Naive thymus-derived CD8-positive, alpha-beta T cell (primary cell): ENCODE data around the gene ESR2. TPM values are rescaled to one million over a fixed set of nuclear protein-coding genes. Genes with fewer than 3 reads are reported as not detected.

ENCODE experiments used
- ATAC-seq, 2 donors: fragments of 150-1000 bp; cut with Tn5 transposase in 1 of 2; sonication (Bioruptor Pico), chemical (Tn5 transposase) in 1 of 2; 1 replicate in 1 of 2; 2 replicates in 1 of 2; pipeline ENCODE4 v1.10.0; 2021; ENCODE audit warnings: mild to moderate bottlenecking in 2 of 2, moderate library complexity in 2 of 2
- POLR2A ChIA-PET: fragments of 350-600 bp; sonication (Branson Sonifier 250); formaldehyde crosslinking; loops from one replicate; lab custom pipeline; 2021; ENCODE audit warnings: antibody characterized with exemption; lab: Charles Lee
- DNase-seq, 10 donors: peaks; one replicate each; pipeline versions ENCODE4 v3.0.0 to v3.0.0-alpha.2; 2020 to 2022
- H3K27ac Mint-ChIP-seq, 10 donors: one replicate each; pipeline ENCODE4 v1.8.0; 2020 to 2022; ENCODE audit warnings: mild to moderate bottlenecking in 10 of 10, mixed read lengths in 10 of 10, moderate library complexity in 4 of 10, inconsistent platforms in 1 of 10
- H3K27me3 Mint-ChIP-seq, 5 donors: one replicate each; pipeline ENCODE4 v1.8.0; 2021 to 2022; ENCODE audit warnings: mixed read lengths in 5 of 5
- H3K36me3 Mint-ChIP-seq, 3 donors: one replicate each; pipeline ENCODE4 v1.8.0; 2020 to 2022; ENCODE audit warnings: mixed read lengths in 3 of 3, mild to moderate bottlenecking in 2 of 3, inconsistent platforms in 1 of 3
- H3K4me1 Mint-ChIP-seq, 4 donors: one replicate each; pipeline ENCODE4 v1.8.0; 2021 to 2022; ENCODE audit warnings: mixed read lengths in 4 of 4
- H3K4me3 Mint-ChIP-seq, 10 donors: one replicate each; pipeline ENCODE4 v1.8.0; 2020 to 2022; ENCODE audit warnings: mild to moderate bottlenecking in 10 of 10, mixed read lengths in 10 of 10, moderate library complexity in 6 of 10, inconsistent platforms in 1 of 10
- H3K9me3 Mint-ChIP-seq, 9 donors: one replicate each; pipeline ENCODE4 v1.8.0; 2020 to 2022; ENCODE audit warnings: mixed read lengths in 9 of 9, mild to moderate bottlenecking in 3 of 9, inconsistent platforms in 1 of 9, moderate library complexity in 1 of 9
- polyA plus RNA-seq, 3 donors: library from polyadenylated mRNA; unstranded; fragments of 300-500 nt; fragmentation: Illumina TruSeq; gene quantifications; one replicate each; pipeline ENCODE4 v1.2.3, GENCODE V29; 2021
- total RNA-seq, 8 experiments: library from RNA in 2 of 8; stranded (reverse) in 2 of 8; gene quantifications; one replicate each; pipeline ENCODE4 v1.2.3 and lab custom pipeline; 2021 to 2026

The ESR2 gene
- total and polyA plus RNA-seq, 5 experiments from 2014 or later: 0.16 to 0.41 (median 0.29) TPM; not detected in 2

GRCh38 chr14:64298773-64299172 lies 4.6 kb upstream of the ESR2 start:
- H3K4me3 Mint-ChIP-seq: no peak overlapping the region
- H3K27ac Mint-ChIP-seq: no peak overlapping the region
- H3K36me3 Mint-ChIP-seq: no peaks in the 10 kb centered on the region
- no peak for DNase-seq
- no peak for ATAC-seq
- POLR2A ChIA-PET: interaction anchor here (0.6 kb wide), 1 partner anchor 115 kb away, joined by 3 read pairs; no protein-coding TSS in a partner anchor
- no peaks in the 10 kb centered on the region for H3K9me3 Mint-ChIP-seq
- peaks cover 1 to 18% (median 12%) of the 10 kb centered on the region in 4 donors for H3K4me1 Mint-ChIP-seq
- H3K27me3 Mint-ChIP-seq: peaks cover 1 to 34% (median 13%) of the 10 kb centered on the region in 5 donors

DNA sequence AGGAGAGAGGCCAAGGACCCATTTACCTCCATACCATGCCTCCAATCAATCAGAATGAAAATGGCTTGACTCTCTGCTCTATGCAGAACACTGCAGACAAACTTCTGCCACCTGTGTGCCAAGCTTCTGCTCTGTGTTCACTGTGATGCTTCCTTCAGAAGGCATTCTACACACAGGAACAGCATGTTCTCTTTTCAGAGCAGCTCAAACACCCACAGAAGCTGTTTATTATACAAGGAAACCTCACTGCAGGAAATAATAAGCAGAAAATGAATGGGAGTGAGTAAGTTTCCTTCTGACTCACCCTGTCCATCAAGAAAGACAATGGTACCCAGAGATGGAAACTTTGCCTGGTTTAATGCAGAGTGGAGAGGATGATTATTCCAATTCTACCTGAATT lies 2.4 kb upstream of the ESR2 start:
- Mint-ChIP-seq H3K27me3 (peaks cover 0 to 42% (median 15%) of the 10 kb centered on the region in 5 donors), H3K4me1 (peaks cover 0 to 19% (median 17%) of the 10 kb centered on the region in 4 donors), H3K36me3 (no peaks in the 10 kb centered on the region), H3K9me3 (no peaks in the 10 kb centered on the region), H3K27ac (no peak overlapping the region), H3K4me3 (peak overlapping the region in 3 of 10 donors; percentile 17 to 52 (median 30))
- no peak for ATAC-seq
- no peak for DNase-seq
- POLR2A ChIA-PET: no interaction called here

DNA sequence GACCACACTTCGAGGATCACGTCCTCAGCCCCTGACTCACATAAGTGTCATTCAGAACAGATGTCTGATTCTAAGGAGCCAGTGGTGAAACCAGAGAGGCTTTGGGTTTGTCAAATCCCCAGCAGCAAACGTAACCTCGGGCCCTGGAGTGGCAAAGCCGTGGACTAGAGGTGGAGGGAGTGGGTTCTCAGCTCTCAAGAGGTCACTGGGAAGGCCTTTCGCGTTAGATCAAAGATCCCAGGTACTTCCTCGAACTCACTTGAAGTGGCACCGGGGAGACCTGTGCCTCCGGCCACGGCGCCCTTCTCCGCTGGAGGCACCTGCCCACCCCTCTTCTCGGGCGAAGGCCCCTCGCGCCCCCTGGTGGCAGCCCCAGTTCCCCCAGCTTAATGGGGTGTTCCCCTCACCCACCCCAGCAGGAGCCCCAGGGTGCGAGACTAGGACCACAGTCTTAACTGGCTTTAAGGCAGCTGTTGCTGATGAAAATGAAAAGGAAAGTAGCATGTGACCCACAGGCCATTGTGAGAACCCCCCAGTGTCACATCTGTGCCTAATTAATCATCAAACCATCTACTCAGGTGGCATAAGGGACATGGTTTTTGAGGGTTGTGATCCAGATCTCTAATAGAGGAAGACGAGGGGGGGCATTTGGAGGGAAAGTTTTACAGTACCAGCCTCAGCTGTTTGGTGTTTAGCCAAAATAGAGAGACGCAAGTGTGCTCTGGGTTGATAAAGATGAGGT lies 672 bp upstream of the ESR2 start:
- H3K9me3 Mint-ChIP-seq: no peaks in the 10 kb centered on the region
- POLR2A ChIA-PET: no interaction called here
- peak; percentile 55 to 91 (median 79) for DNase-seq
- peak; percentile 84 to 86 for ATAC-seq
- peaks cover 0 to 19% (median 17%) of the 10 kb centered on the region in 4 donors for H3K4me1 Mint-ChIP-seq
- H3K27me3 Mint-ChIP-seq: peaks cover 0 to 42% (median 15%) of the 10 kb centered on the region in 5 donors
- H3K36me3 Mint-ChIP-seq: no peaks in the 10 kb centered on the region
- peak overlapping the region in 2 of 10 donors; percentile 18 to 60 for H3K27ac Mint-ChIP-seq
- peak overlapping the region; percentile 76 to 88 (median 84) for H3K4me3 Mint-ChIP-seq

GRCh38 chr14:64292197-64292596 lies 2.0 kb downstream of the ESR2 start:
- H3K4me3 Mint-ChIP-seq: no peak overlapping the region

GRCh38 chr14:64289571-64289970 lies 4.6 kb downstream of the ESR2 start:
- peaks cover 2 to 14% (median 5%) of the 10 kb centered on the region in 5 donors for H3K27me3 Mint-ChIP-seq
- H3K9me3 Mint-ChIP-seq: no peaks in the 10 kb centered on the region
- POLR2A ChIA-PET: no interaction called here
- DNase-seq: no peak
- no peak overlapping the region for H3K4me3 Mint-ChIP-seq
- ATAC-seq: no peak
- peaks cover 0 to 12% (median 9%) of the 10 kb centered on the region in 4 donors for H3K4me1 Mint-ChIP-seq
- no peaks in the 10 kb centered on the region for H3K36me3 Mint-ChIP-seq
- H3K27ac Mint-ChIP-seq: peak overlapping the region in 1 of 10 donors; percentile 2

More at GRCh38 chr14:64292197-64292596, 2.0 kb downstream of the ESR2 start:
- no peaks in the 10 kb centered on the region for H3K36me3 Mint-ChIP-seq
- H3K9me3 Mint-ChIP-seq: no peaks in the 10 kb centered on the region
- DNase-seq: no peak
- peaks cover 0 to 19% (median 17%) of the 10 kb centered on the region in 4 donors for H3K4me1 Mint-ChIP-seq
- peaks cover under 1 to 34% (median 12%) of the 10 kb centered on the region in 5 donors for H3K27me3 Mint-ChIP-seq
- no peak for ATAC-seq
- POLR2A ChIA-PET: no interaction called here
- no peak overlapping the region for H3K27ac Mint-ChIP-seq

- DNase-seq (no peak), ATAC-seq (no peak)
- Mint-ChIP-seq H3K27me3 (no peaks in the 10 kb centered on the region), H3K27ac (peak overlapping the region in 1 of 10 donors; percentile 4), H3K4me3 (peak overlapping the region in 1 of 10 donors; percentile 14), H3K9me3 (no peaks in the 10 kb centered on the region), H3K4me1 (peaks cover 0 to 11% (median 2%) of the 10 kb centered on the region in 4 donors), H3K36me3 (no peaks in the 10 kb centered on the region)
- POLR2A ChIA-PET: no interaction called here
These were observed 12.4 kb downstream of the ESR2 start for GRCh38 chr14:64281805-64282204.

DNA sequence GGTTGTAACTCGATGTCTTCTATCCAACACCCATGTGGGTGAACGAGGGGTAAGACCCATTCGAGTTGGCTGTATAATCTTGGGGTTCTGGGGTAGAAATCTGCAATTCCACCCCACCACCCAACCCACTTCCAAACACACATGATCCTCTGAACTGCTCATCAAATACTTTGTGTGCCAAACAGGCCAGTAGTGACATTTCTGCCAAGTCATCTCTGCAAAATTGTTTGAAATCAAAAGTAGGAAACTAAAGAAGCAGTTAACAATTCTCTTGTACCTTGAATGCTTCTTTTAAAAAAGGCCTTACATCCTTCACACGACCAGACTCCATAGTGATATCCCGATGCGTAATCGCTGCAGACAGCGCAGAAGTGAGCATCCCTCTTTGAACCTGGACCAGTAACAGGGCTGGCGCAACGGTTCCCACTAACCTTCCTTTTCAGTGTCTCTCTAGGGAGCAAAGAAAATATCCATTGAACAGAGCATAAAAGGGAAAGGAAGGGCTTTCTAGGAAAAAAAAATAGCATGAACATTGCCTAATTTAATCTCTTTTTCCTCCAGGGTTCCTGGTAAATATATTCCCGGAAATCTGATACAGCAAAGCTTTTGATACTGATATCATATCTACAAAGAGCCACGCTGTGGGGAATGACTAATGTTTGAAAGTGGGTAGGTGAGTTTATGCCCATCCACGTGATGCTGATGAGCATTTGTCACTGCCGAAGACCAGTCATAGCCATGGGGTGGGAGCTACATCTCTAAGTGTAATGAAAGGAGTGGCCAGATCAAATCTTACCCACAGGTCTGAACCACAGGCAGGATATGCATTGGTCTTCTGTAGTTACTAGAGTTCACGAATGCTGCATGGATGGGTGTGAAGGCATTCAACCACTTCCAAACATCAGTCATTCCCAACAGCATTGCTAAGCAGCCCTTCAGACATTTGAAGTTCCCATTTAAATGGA lies 14.2 kb downstream of the ESR2 start:
- H3K27ac Mint-ChIP-seq: no peak overlapping the region
- POLR2A ChIA-PET: no interaction called here
- no peak overlapping the region for H3K4me3 Mint-ChIP-seq
- H3K36me3 Mint-ChIP-seq: no peaks in the 10 kb centered on the region
- peaks cover 0 to 3% (median 0%) of the 10 kb centered on the region in 5 donors for H3K27me3 Mint-ChIP-seq
- peaks cover 0 to 11% (median 2%) of the 10 kb centered on the region in 4 donors for H3K4me1 Mint-ChIP-seq
- ATAC-seq (no peak), DNase-seq (no peak)
- no peaks in the 10 kb centered on the region for H3K9me3 Mint-ChIP-seq

- POLR2A ChIA-PET: interaction anchor here (0.6 kb wide), 1 partner anchor 33 kb away, joined by 3 read pairs; no protein-coding TSS in a partner anchor
- peaks cover 0 to 10% (median 2%) of the 10 kb centered on the region in 5 donors for H3K27me3 Mint-ChIP-seq
- peaks cover 0 to 11% (median 2%) of the 10 kb centered on the region in 4 donors for H3K4me1 Mint-ChIP-seq
- no peaks in the 10 kb centered on the region for H3K36me3 Mint-ChIP-seq
- ATAC-seq (no peak), DNase-seq (no peak)
- peaks cover 0 to 12% (median 0%) of the 10 kb centered on the region in 9 donors for H3K9me3 Mint-ChIP-seq
- H3K27ac Mint-ChIP-seq: no peak overlapping the region
- H3K4me3 Mint-ChIP-seq: no peak overlapping the region
These were observed 15.7 kb downstream of the ESR2 start for GRCh38 chr14:64278458-64278857.

DNA sequence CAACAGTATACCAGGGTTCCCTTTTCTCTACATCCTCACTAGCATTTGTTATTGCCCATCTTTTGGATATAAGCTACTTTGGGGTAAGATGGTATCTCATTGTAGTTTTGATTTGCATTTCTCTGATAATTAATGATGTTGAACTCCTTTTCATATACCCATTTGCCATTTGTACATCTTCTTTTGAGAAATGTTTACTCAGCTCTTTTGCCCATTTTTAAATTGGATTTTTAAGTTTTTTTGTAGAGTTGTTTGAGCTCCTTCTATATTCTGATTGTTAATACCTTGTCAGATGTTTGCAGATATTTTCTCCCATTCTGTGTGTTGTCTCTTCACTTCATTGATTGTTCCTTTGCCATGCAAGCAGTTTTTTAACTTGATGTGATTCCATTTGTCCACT lies 22.2 kb downstream of the ESR2 start:
- Mint-ChIP-seq H3K27me3 (peaks cover 0 to 10% (median 2%) of the 10 kb centered on the region in 5 donors), H3K4me1 (peaks cover 2 to 8% (median 3%) of the 10 kb centered on the region in 4 donors), H3K36me3 (no peaks in the 10 kb centered on the region), H3K4me3 (no peak overlapping the region), H3K9me3 (peaks cover 0 to 13% (median 0%) of the 10 kb centered on the region in 9 donors), H3K27ac (no peak overlapping the region)
- no peak for DNase-seq
- ATAC-seq: no peak
- POLR2A ChIA-PET: no interaction called here

GRCh38 chr14:64266239-64266638 lies 27.9 kb downstream of the ESR2 start:
- H3K9me3 Mint-ChIP-seq: no peaks in the 10 kb centered on the region
- peaks cover 2 to 17% (median 11%) of the 10 kb centered on the region in 4 donors for H3K4me1 Mint-ChIP-seq
- H3K27ac Mint-ChIP-seq: peak overlapping the region in 2 of 10 donors; percentile 1 to 8
- no peak for DNase-seq
- ATAC-seq: no peak
- no peaks in the 10 kb centered on the region for H3K36me3 Mint-ChIP-seq
- POLR2A ChIA-PET: no interaction called here
- no peaks in the 10 kb centered on the region for H3K27me3 Mint-ChIP-seq
- no peak overlapping the region for H3K4me3 Mint-ChIP-seq

GRCh38 chr14:64265222-64265621 lies 28.9 kb downstream of the ESR2 start:
- POLR2A ChIA-PET: no interaction called here
- no peak for ATAC-seq
- H3K27me3 Mint-ChIP-seq: no peaks in the 10 kb centered on the region
- no peak for DNase-seq
- H3K27ac Mint-ChIP-seq: peak overlapping the region in 1 of 10 donors; percentile 11
- no peaks in the 10 kb centered on the region for H3K36me3 Mint-ChIP-seq
- no peaks in the 10 kb centered on the region for H3K9me3 Mint-ChIP-seq
- no peak overlapping the region for H3K4me3 Mint-ChIP-seq
- peaks cover 2 to 17% (median 11%) of the 10 kb centered on the region in 4 donors for H3K4me1 Mint-ChIP-seq

DNA sequence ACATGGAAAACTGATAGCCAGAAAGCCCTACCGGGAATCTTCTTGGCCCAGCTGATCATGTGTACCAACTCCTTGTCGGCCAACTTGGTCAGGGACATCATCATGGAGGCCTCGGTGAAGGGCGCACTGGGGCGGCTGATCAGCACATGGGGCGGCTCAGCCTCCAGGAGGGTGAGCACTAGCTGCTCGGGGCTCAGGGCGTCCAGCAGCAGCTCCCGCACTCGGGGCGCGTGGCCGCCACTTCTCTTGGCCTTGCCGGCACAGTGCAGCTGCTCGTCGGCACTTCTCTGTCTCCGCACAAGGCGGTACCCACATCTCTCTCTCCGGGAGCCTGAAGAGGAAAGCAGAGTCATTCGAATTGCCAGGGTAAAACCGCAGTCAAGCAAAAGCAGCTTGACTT lies 33.8 kb downstream of the ESR2 start:
- POLR2A ChIA-PET: no interaction called here
- Mint-ChIP-seq H3K36me3 (no peaks in the 10 kb centered on the region), H3K27me3 (no peaks in the 10 kb centered on the region), H3K4me1 (peaks cover 0 to under 1% (median 0%) of the 10 kb centered on the region in 4 donors), H3K27ac (no peak overlapping the region), H3K4me3 (no peak overlapping the region), H3K9me3 (no peaks in the 10 kb centered on the region)
- DNase-seq (no peak), ATAC-seq (no peak)
